Ectodermal cell (in vitro differentiated cells): Measurements from ENCODE around the gene PIK3R1.

Source experiments
- H3K27ac ChIP-seq: 2 replicates; pipeline ENCODE4 v1.7.0; 2013; ENCODE audit warnings: mild to moderate bottlenecking, low read depth, low read length; ENCODE audit not compliant: insufficient read depth, poor library complexity, severe bottlenecking
- H3K27me3 ChIP-seq: 2 replicates; pipeline ENCODE4 v1.7.0; 2013; ENCODE audit warnings: mild to moderate bottlenecking, low read length; ENCODE audit not compliant: insufficient read depth, control insufficient read depth, poor library complexity, severe bottlenecking
- H3K36me3 ChIP-seq: one replicate; pipeline ENCODE4 v1.7.0; 2013; ENCODE audit warnings: low read length; ENCODE audit not compliant: control insufficient read depth, insufficient read depth
- H3K4me1 ChIP-seq: one replicate; pipeline ENCODE4 v1.7.0; 2013; ENCODE audit warnings: low read length; ENCODE audit not compliant: control insufficient read depth, insufficient read depth
- H3K4me3 ChIP-seq: 2 replicates; pipeline ENCODE4 v1.7.0; 2013; ENCODE audit warnings: low read depth, low read length, control low read depth; ENCODE audit not compliant: insufficient read depth
- H3K9me3 ChIP-seq: 2 replicates; pipeline ENCODE4 v1.7.0; 2013; ENCODE audit warnings: mild to moderate bottlenecking, low read length, moderate library complexity; ENCODE audit not compliant: control insufficient read depth
- WGBS, 2 experiments: methylation state at CpG; one replicate each; pipeline ENCODE4 v1.1.7; 2013; ENCODE audit warnings: missing lambda C conversion rate in 2 of 2; 5-methylcytosine and 5-hydroxymethylcytosine counted together

PIK3R1 gene

GRCh38 chr5:68268101-68268851, 52.7 kb downstream of the PIK3R1 start:
- Histone ChIP-seq H3K4me3 (no peak overlapping the region), H3K27me3 (no peaks in the 10 kb centered on the region), H3K9me3 (peaks cover 3% of the 10 kb centered on the region), H3K4me1 (peaks cover 17% of the 10 kb centered on the region), H3K27ac (no peak overlapping the region), H3K36me3 (no peaks in the 10 kb centered on the region)
- 88 to 96% methylated on average over 3 of the region's 3 CpGs for WGBS, 2 experiments

- H3K4me3 ChIP-seq: no peak overlapping the region
- 93% methylated on average over 5 of the region's 5 CpGs for WGBS, 2 experiments
- H3K27me3 ChIP-seq: no peaks in the 10 kb centered on the region
- H3K4me1 ChIP-seq: peaks cover 18% of the 10 kb centered on the region
- H3K36me3 ChIP-seq: no peaks in the 10 kb centered on the region
- no peak overlapping the region for H3K27ac ChIP-seq
- H3K9me3 ChIP-seq: peaks cover 3% of the 10 kb centered on the region
Observed at GRCh38 chr5:68268852-68269130, 53.2 kb downstream of the PIK3R1 start.

GRCh38 chr5:68269820-68270219, 54.3 kb downstream of the PIK3R1 start:
- Histone ChIP-seq H3K4me1 (peaks cover 18% of the 10 kb centered on the region), H3K9me3 (no peaks in the 10 kb centered on the region), H3K36me3 (no peaks in the 10 kb centered on the region), H3K27ac (no peak overlapping the region), H3K4me3 (no peak overlapping the region), H3K27me3 (no peaks in the 10 kb centered on the region)
- WGBS, 2 experiments: 100% methylated on average over 1 of the region's 2 CpGs

GRCh38 chr5:68270399-68270975, 54.9 kb downstream of the PIK3R1 start:
- H3K27me3 ChIP-seq: no peaks in the 10 kb centered on the region
- no peaks in the 10 kb centered on the region for H3K36me3 ChIP-seq
- H3K27ac ChIP-seq: no peak overlapping the region
- no peak overlapping the region for H3K4me3 ChIP-seq
- no peaks in the 10 kb centered on the region for H3K9me3 ChIP-seq
- H3K4me1 ChIP-seq: peaks cover 18% of the 10 kb centered on the region

- Histone ChIP-seq H3K9me3 (no peaks in the 10 kb centered on the region), H3K4me3 (no peak overlapping the region), H3K4me1 (peaks cover 18% of the 10 kb centered on the region), H3K27me3 (no peaks in the 10 kb centered on the region), H3K36me3 (no peaks in the 10 kb centered on the region), H3K27ac (peak overlapping the region; percentile 21)
- 89 to 90% methylated on average over 5 of the region's 5 CpGs for WGBS, 2 experiments
Observed at GRCh38 chr5:68271124-68271523, 55.6 kb downstream of the PIK3R1 start.

GRCh38 chr5:68272289-68272688, 56.7 kb downstream of the PIK3R1 start:
- WGBS, 2 experiments: 100% methylated on average over 2 of the region's 2 CpGs; no CpG with 5 or more reads in 1 of the 2 experiments

GRCh38 chr5:68273717-68274409, 58.3 kb downstream of the PIK3R1 start:
- Histone ChIP-seq H3K4me1 (peaks cover 9% of the 10 kb centered on the region), H3K27me3 (no peaks in the 10 kb centered on the region), H3K27ac (no peak overlapping the region), H3K36me3 (no peaks in the 10 kb centered on the region), H3K9me3 (no peaks in the 10 kb centered on the region), H3K4me3 (no peak overlapping the region)
- WGBS, 2 experiments: 83 to 86% methylated on average over 3 of the region's 3 CpGs

More at GRCh38 chr5:68272289-68272688, 56.7 kb downstream of the PIK3R1 start:
- H3K36me3 ChIP-seq: no peaks in the 10 kb centered on the region
- H3K27me3 ChIP-seq: no peaks in the 10 kb centered on the region
- H3K4me1 ChIP-seq: peaks cover 15% of the 10 kb centered on the region
- H3K4me3 ChIP-seq: no peak overlapping the region
- no peaks in the 10 kb centered on the region for H3K9me3 ChIP-seq
- H3K27ac ChIP-seq: no peak overlapping the region

- H3K9me3 ChIP-seq: no peaks in the 10 kb centered on the region
- no peak overlapping the region for H3K27ac ChIP-seq
- WGBS, 2 experiments: 80 to 85% methylated on average over 9 of the region's 9 CpGs
- H3K36me3 ChIP-seq: no peaks in the 10 kb centered on the region
- H3K4me1 ChIP-seq: peaks cover 7% of the 10 kb centered on the region
- no peaks in the 10 kb centered on the region for H3K27me3 ChIP-seq
- H3K4me3 ChIP-seq: no peak overlapping the region
Observed at GRCh38 chr5:68274847-68275651, 59.5 kb downstream of the PIK3R1 start.

GRCh38 chr5:68276740-68277139, 61.2 kb downstream of the PIK3R1 start:
- peaks cover 7% of the 10 kb centered on the region for H3K4me1 ChIP-seq
- H3K9me3 ChIP-seq: no peaks in the 10 kb centered on the region
- no peak overlapping the region for H3K27ac ChIP-seq
- H3K36me3 ChIP-seq: no peaks in the 10 kb centered on the region
- no peaks in the 10 kb centered on the region for H3K27me3 ChIP-seq
- H3K4me3 ChIP-seq: no peak overlapping the region
- WGBS, 2 experiments: 97 to 100% methylated on average over 4 to 5 of the region's 5 CpGs

GRCh38 chr5:68277431-68277830, 61.9 kb downstream of the PIK3R1 start:
- WGBS, 2 experiments: 94 to 95% methylated on average over 5 of the region's 5 CpGs

More at GRCh38 chr5:68277431-68277830, 61.9 kb downstream of the PIK3R1 start:
- H3K27ac ChIP-seq: no peak overlapping the region
- peaks cover 7% of the 10 kb centered on the region for H3K4me1 ChIP-seq
- no peaks in the 10 kb centered on the region for H3K36me3 ChIP-seq
- H3K4me3 ChIP-seq: no peak overlapping the region
- H3K27me3 ChIP-seq: no peaks in the 10 kb centered on the region
- H3K9me3 ChIP-seq: no peaks in the 10 kb centered on the region
